B cell (primary cell): Measurements from ENCODE around the gene NPC1. TPM values are rescaled to one million over a fixed set of nuclear protein-coding genes. Genes with fewer than 3 reads are reported as not detected.
A peak's percentile ranks its signal among the peaks of the same experiment; 100 is the strongest.
"Not testable (repeated sequence)": the region's sequence is repeated elsewhere in the genome, so short reads cannot be mapped to it uniquely, and the experiment has no call there.

Experiments
- ATAC-seq: fragments of 200-7000 bp; cut with Tn5 transposase; one replicate; pipeline ENCODE4 v1.10.0; 2021; ENCODE audit warnings: low read depth, mild to moderate bottlenecking, moderate number of reproducible peaks, moderate library complexity
- CTCF ChIA-PET: fragments of 350-600 bp; sonication (Branson Sonifier 250); formaldehyde crosslinking; loops from one replicate; lab custom pipeline; 2021; ENCODE audit warnings: antibody characterized with exemption, inconsistent platforms; lab: Charles Lee
- POLR2A ChIA-PET: fragments of 350-600 bp; sonication (Branson Sonifier 250); formaldehyde crosslinking; loops from one replicate; lab custom pipeline; 2021; ENCODE audit warnings: antibody characterized with exemption; lab: Charles Lee
- DNase-seq: peaks from one replicate; pipeline ENCODE4 v3.0.0; 2013
- H2AFZ ChIP-seq: 2 replicates; pipeline ENCODE4 v1.6.1; 2012; ENCODE audit warnings: mild to moderate bottlenecking, low read depth, low read length; ENCODE audit not compliant: insufficient read depth, poor library complexity, severe bottlenecking
- H3K27ac ChIP-seq, 2 donors: 1 replicate in 1 of 2; 2 replicates in 1 of 2; pipeline ENCODE4 v1.5.1; 2012 to 2013; ENCODE audit warnings: low read length in 2 of 2, mild to moderate bottlenecking in 2 of 2, moderate library complexity in 1 of 2
- H3K27me3 ChIP-seq, 4 experiments: fragments of 200-600 bp in 1 of 4; sonication (generic) in 1 of 4; replicated peaks in 1 of 4; 1 replicate in 2 of 4; 2 replicates in 2 of 4; pipeline versions ENCODE4 v1.6.1 to v1.7.0; 2013 to 2016; ENCODE audit warnings: low read length in 3 of 4, mild to moderate bottlenecking in 2 of 4, mixed read lengths in 1 of 4, moderate library complexity in 1 of 4; ENCODE audit not compliant: insufficient read depth in 4 of 4, control insufficient read depth in 3 of 4; ENCODE audit errors: control extremely low read depth in 1 of 4
- H3K36me3 ChIP-seq, 2 experiments: replicated peaks in 1 of 2; 1 replicate in 1 of 2; 2 replicates in 1 of 2; pipeline versions ENCODE4 v1.6.1 to v1.7.1; 2013; ENCODE audit warnings: low read length in 1 of 2; ENCODE audit not compliant: insufficient read depth in 2 of 2, control insufficient read depth in 1 of 2; ENCODE audit errors: control extremely low read depth in 1 of 2, extremely low read depth in 1 of 2
- H3K4me1 ChIP-seq, 2 donors: fragments of 200-600 bp in 1 of 2; sonication (generic) in 1 of 2; 1 replicate in 1 of 2; 2 replicates in 1 of 2; pipeline versions ENCODE4 v1.5.1 to v1.6.1; 2013 to 2017; ENCODE audit warnings: low read length in 2 of 2; ENCODE audit not compliant: control insufficient read depth in 2 of 2, insufficient read depth in 2 of 2
- H3K4me2 ChIP-seq: replicated peaks from 2 replicates; pipeline ENCODE3; 2012; ENCODE audit warnings: mild to moderate bottlenecking, low read depth, low read length; ENCODE audit not compliant: poor library complexity, severe bottlenecking
- H3K4me3 ChIP-seq, 5 experiments: fragments of 200-600 bp in 1 of 5; sonication (generic) in 1 of 5; 1 replicate in 3 of 5; 2 replicates in 2 of 5; pipeline versions ENCODE4 v1.5.1 to v1.7.0; 2011 to 2016; ENCODE audit warnings: low read length in 4 of 5, mild to moderate bottlenecking in 4 of 5, low read depth in 2 of 5, control low read depth in 1 of 5, moderate library complexity in 1 of 5; ENCODE audit not compliant: insufficient read depth in 1 of 5; ENCODE audit errors: control extremely low read depth in 1 of 5, extremely low read depth in 1 of 5
- H3K79me2 ChIP-seq: fragments of 200-600 bp; sonication (generic); one replicate; pipeline ENCODE4 v1.6.0; 2016; ENCODE audit warnings: low read length; ENCODE audit not compliant: control insufficient read depth, insufficient read depth
- H3K9ac ChIP-seq: fragments of 200-600 bp; sonication (generic); 2 replicates; pipeline ENCODE4 v1.6.1; 2017; ENCODE audit warnings: mild to moderate bottlenecking, low read length, moderate library complexity
- H3K9me3 ChIP-seq, 3 donors: one replicate each; pipeline versions ENCODE4 v1.6.1 to v1.7.1; 2013; ENCODE audit warnings: low read length in 2 of 3; ENCODE audit not compliant: control insufficient read depth in 2 of 3, insufficient read depth in 1 of 3; ENCODE audit errors: control extremely low read depth in 1 of 3
- H4K20me1 ChIP-seq: 2 replicates; pipeline ENCODE4 v1.6.0; 2012; ENCODE audit warnings: mild to moderate bottlenecking, low read length; ENCODE audit not compliant: insufficient read depth, control insufficient read depth, poor library complexity, severe bottlenecking
- H3K27ac Mint-ChIP-seq: one replicate; pipeline ENCODE4 v1.8.0; 2021; ENCODE audit warnings: mixed read lengths
- H3K27me3 Mint-ChIP-seq: one replicate; pipeline ENCODE4 v1.8.0; 2021; ENCODE audit warnings: mixed read lengths
- H3K4me1 Mint-ChIP-seq: one replicate; pipeline ENCODE4 v1.8.0; 2021; ENCODE audit warnings: mixed read lengths
- H3K4me3 Mint-ChIP-seq: one replicate; pipeline ENCODE4 v1.8.0; 2021; ENCODE audit warnings: mixed read lengths
- H3K9me3 Mint-ChIP-seq: one replicate; pipeline ENCODE4 v1.8.0; 2022; ENCODE audit warnings: mixed read lengths; ENCODE audit not compliant: insufficient read depth
- EZH2 ChIP-seq: IDR thresholded peaks from 2 replicates; pipeline ENCODE4 v1.6.1; 2012; ENCODE audit warnings: borderline replicate concordance, low read depth, mild to moderate bottlenecking, moderate library complexity, low read length; ENCODE audit not compliant: insufficient read depth, poor library complexity, severe bottlenecking
- WGBS: methylation state at CpG from one replicate; pipeline ENCODE4 v1.1.5; 2013; ENCODE audit warnings: missing lambda C conversion rate; ENCODE audit not compliant: insufficient coverage; 5-methylcytosine and 5-hydroxymethylcytosine counted together
- intact Hi-C: fragments of 100-400 bp; cut with micrococcal nuclease; formaldehyde crosslinking; loops from one replicate; pipeline ENCODE4 v1.10.0; 2022
- polyA plus RNA-seq: library from polyadenylated mRNA; depleted of rRNA; stranded (reverse); fragments of >200 nt; gene quantifications from 2 replicates; pipeline ENCODE4 v1.2.3, GENCODE V29; 2012
- total RNA-seq, 2 donors: library from RNA; stranded (reverse); fragments of 120-200 nt in 1 of 2; gene quantifications; 1 replicate in 1 of 2; 2 replicates in 1 of 2; pipeline versions ENCODE4 v1.2.3 to v1.2.4, GENCODE V29; 2013 to 2022
- TF ChIP-seq, protein P1 (sequence below): fragments of 200-600 bp; IDR thresholded peaks from one replicate; pipeline ENCODE4 v1.8.0; 2022; ENCODE audit warnings: antibody characterized with exemption, mild to moderate bottlenecking

NPC1 gene
- total and polyA plus RNA-seq, 2 donors (not counting 1 experiment from before 2014, with no cell fraction given) = 17.5 to 44.4 TPM

DNA sequence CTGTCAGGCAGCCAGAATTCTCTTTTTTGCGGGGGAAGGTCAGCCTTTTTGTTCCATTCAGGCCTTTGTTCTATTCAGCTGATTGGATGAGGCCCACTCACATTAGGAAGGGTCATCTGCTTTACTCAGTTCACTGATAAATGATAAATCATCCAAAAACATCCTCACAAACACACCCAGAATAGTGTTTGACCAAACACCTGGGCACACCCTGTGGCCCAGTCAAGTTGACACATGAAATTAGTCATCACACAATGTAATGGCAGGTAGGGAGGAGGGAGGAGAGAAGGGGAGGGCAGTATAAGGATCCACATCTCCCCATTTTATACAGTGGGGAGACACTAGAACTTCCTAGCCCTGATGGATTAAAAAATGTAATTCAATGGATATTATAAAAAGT, 91.3 kb downstream of the NPC1 start:
- H3K4me2 ChIP-seq = peak overlapping the region; percentile 66
- intact Hi-C loops = no loop called here
- peaks cover 0 to 3% (median 0%) of the 10 kb centered on the region in 3 donors for H3K9me3 ChIP-seq
- no peak overlapping the region for H3K9ac ChIP-seq
- H3K36me3 ChIP-seq = no peaks in the 10 kb centered on the region
- 100% methylated on average over 1 of the region's 1 CpG for WGBS
- Mint-ChIP-seq H3K9me3 (no peaks in the 10 kb centered on the region), H3K4me3 (peak overlapping the region; percentile 78), H3K4me1 (peaks cover 58% of the 10 kb centered on the region), H3K27ac (peak overlapping the region; percentile 72), H3K27me3 (no peaks in the 10 kb centered on the region)
- H3K27me3 ChIP-seq = no peaks in the 10 kb centered on the region
- H3K4me3 ChIP-seq = no peak overlapping the region
- ATAC-seq (no peak), DNase-seq (no peak)
- TF ChIP-seq, protein P1, sequence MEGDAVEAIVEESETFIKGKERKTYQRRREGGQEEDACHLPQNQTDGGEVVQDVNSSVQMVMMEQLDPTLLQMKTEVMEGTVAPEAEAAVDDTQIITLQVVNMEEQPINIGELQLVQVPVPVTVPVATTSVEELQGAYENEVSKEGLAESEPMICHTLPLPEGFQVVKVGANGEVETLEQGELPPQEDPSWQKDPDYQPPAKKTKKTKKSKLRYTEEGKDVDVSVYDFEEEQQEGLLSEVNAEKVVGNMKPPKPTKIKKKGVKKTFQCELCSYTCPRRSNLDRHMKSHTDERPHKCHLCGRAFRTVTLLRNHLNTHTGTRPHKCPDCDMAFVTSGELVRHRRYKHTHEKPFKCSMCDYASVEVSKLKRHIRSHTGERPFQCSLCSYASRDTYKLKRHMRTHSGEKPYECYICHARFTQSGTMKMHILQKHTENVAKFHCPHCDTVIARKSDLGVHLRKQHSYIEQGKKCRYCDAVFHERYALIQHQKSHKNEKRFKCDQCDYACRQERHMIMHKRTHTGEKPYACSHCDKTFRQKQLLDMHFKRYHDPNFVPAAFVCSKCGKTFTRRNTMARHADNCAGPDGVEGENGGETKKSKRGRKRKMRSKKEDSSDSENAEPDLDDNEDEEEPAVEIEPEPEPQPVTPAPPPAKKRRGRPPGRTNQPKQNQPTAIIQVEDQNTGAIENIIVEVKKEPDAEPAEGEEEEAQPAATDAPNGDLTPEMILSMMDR = no peak
- no peak for TF ChIP-seq EZH2
- ChIA-PET CTCF (interaction anchor here (1.1 kb wide), 1 partner anchor 50 kb away, joined by 5 read pairs; no protein-coding TSS in a partner anchor), POLR2A (no interaction called here)
- H3K79me2 ChIP-seq = peaks cover 67% of the 10 kb centered on the region
- H3K27ac ChIP-seq = peak overlapping the region; percentile 55 to 76
- no peaks in the 10 kb centered on the region for H4K20me1 ChIP-seq
- H3K4me1 ChIP-seq = peaks cover 58 to 60% of the 10 kb centered on the region in 2 donors
- H2AFZ ChIP-seq = peak overlapping the region; percentile 8

DNA sequence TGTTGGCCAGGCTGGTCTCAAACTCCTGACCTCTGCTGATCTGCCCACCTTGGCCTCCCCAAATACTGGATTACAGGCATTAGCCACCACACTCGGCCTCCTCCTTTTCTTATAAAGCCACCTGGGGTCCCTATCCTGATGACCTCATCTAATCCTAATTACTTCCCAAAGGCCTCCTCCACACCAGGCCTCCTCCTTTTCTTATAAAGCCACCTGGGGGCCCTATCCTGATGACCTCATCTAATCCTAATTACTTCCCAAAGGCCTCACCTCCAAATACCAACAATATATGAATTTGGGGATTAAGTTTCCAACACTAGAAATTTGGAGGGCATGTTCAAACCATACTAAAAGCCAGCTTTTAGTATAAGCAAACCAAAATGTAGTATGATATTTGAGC, 92.7 kb downstream of the NPC1 start:
- Mint-ChIP-seq H3K27me3 (no peaks in the 10 kb centered on the region), H3K4me3 (no peak overlapping the region), H3K27ac (no peak overlapping the region), H3K9me3 (no peaks in the 10 kb centered on the region), H3K4me1 (peaks cover 54% of the 10 kb centered on the region)
- DNase-seq (no peak), ATAC-seq (no peak)
- H2AFZ ChIP-seq = no peak overlapping the region
- H3K27me3 ChIP-seq = no peaks in the 10 kb centered on the region
- no peak overlapping the region for H3K4me2 ChIP-seq
- intact Hi-C loops = no loop called here
- no peaks in the 10 kb centered on the region for H4K20me1 ChIP-seq
- ChIA-PET POLR2A (no interaction called here), CTCF (interaction anchor here (0.9 kb wide), 1 partner anchor 12 kb away, joined by 3 read pairs; no protein-coding TSS in a partner anchor)
- H3K36me3 ChIP-seq = no peaks in the 10 kb centered on the region
- peaks cover 0 to 3% (median 0%) of the 10 kb centered on the region in 3 donors for H3K9me3 ChIP-seq
- WGBS = 100% methylated on average over 1 of the region's 1 CpG
- H3K4me3 ChIP-seq = no peak overlapping the region
- H3K9ac ChIP-seq = no peak overlapping the region
- H3K4me1 ChIP-seq = peaks cover 58% of the 10 kb centered on the region in 2 donors
- H3K79me2 ChIP-seq = peaks cover 63% of the 10 kb centered on the region
- no peak overlapping the region for H3K27ac ChIP-seq
- no peak for TF ChIP-seq EZH2
- TF ChIP-seq, protein P1 = no peak

DNA sequence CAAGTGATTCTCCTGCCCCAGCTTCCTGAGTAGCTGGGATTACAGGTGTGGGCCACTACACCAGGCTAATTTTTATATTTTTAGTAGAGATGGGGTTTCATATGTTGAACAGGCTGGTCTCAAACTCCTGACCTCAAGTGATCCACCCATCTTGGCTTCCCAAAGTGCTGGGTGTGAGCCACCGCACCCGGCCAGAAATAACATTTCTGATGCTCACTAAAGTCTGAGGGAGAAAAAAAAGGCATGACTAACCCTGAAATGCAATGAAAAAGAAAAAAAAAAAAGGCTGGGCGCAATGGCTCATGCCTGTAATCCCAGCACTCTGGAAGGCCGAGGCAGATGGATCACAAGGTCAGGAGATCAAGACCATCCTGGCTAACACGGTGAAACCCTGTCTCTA, 96.7 kb downstream of the NPC1 start:
- ATAC-seq, H3K27me3 ChIP-seq, H2AFZ ChIP-seq, H3K9me3 Mint-ChIP-seq, H4K20me1 ChIP-seq, H3K9me3 ChIP-seq, H3K27me3 Mint-ChIP-seq, intact Hi-C loops, DNase-seq, H3K36me3 ChIP-seq: not testable (repeated sequence)
- peaks cover 44% of the 10 kb centered on the region for H3K4me1 Mint-ChIP-seq
- H3K27ac ChIP-seq = peak overlapping the region; percentile 94 to 96
- POLR2A ChIA-PET = interaction anchor here (0.6 to 1.4 kb wide), 6 partner anchors 8 to 587 kb away, joined by 3 to 8 read pairs (median 4); no protein-coding TSS in a partner anchor
- peak overlapping the region; percentile 75 for H3K4me2 ChIP-seq
- CTCF ChIA-PET = interaction anchor here (0.9 to 1.2 kb wide), 2 partner anchors 9 to 12 kb away, joined by 3 to 5 read pairs; no protein-coding TSS in a partner anchor
- H3K4me3 ChIP-seq = peak overlapping the region in 4 of 5 experiments; percentile 45 to 64 (median 52)
- peak overlapping the region; percentile 40 for H3K9ac ChIP-seq
- peak overlapping the region; percentile 54 for H3K4me3 Mint-ChIP-seq
- WGBS = no CpG with 5 or more reads among the region's 5 CpGs
- H3K79me2 ChIP-seq = peaks cover 40% of the 10 kb centered on the region
- peaks cover 40 to 45% of the 10 kb centered on the region in 2 donors for H3K4me1 ChIP-seq
- peak overlapping the region; percentile 70 for H3K27ac Mint-ChIP-seq
